Endothelial cell of umbilical vein (primary cell): Measurements from ENCODE around the gene PRG2.
A peak's percentile ranks its signal among the peaks of the same experiment; 100 is the strongest.

ENCODE experiments used
- CTCF ChIP-seq, 2 donors: IDR thresholded peaks; 1 replicate in 1 of 2; 2 replicates in 1 of 2; pipeline ENCODE4 v1.5.1; 2011; ENCODE audit warnings: low read length in 2 of 2, mild to moderate bottlenecking in 2 of 2, moderate library complexity in 2 of 2, control low read depth in 1 of 2, inconsistent platforms in 1 of 2, low read depth in 1 of 2; ENCODE audit not compliant: insufficient read depth in 1 of 2; ENCODE audit errors: extremely low read depth in 1 of 2
- EZH2 ChIP-seq: IDR thresholded peaks from 2 replicates; pipeline ENCODE4 v1.6.1; 2012; ENCODE audit warnings: borderline replicate concordance, low read depth, mild to moderate bottlenecking, moderate library complexity, low read length, inconsistent platforms; ENCODE audit not compliant: severe bottlenecking
- GATA2 ChIP-seq: IDR thresholded peaks from 2 replicates; pipeline ENCODE4 v1.7.0; 2011; ENCODE audit warnings: low read depth, mild to moderate bottlenecking, moderate library complexity, mixed read lengths, low read length; ENCODE audit not compliant: insufficient read length, insufficient read depth
- JUN ChIP-seq: IDR thresholded peaks from 2 replicates; pipeline ENCODE4 v1.6.1; 2011; ENCODE audit warnings: borderline replicate concordance, low read depth; ENCODE audit not compliant: insufficient read length, insufficient read depth
- POLR2A ChIP-seq: IDR thresholded peaks from 2 replicates; pipeline ENCODE4 v1.6.1; 2012; ENCODE audit warnings: low read depth, mild to moderate bottlenecking, control low read depth, low read length
- POLR2AphosphoS5 ChIP-seq: IDR thresholded peaks from 2 replicates; pipeline ENCODE4 v1.6.1; 2012; ENCODE audit warnings: low read depth, mild to moderate bottlenecking, control low read depth, low read length, moderate library complexity; ENCODE audit not compliant: insufficient read depth

DNA sequence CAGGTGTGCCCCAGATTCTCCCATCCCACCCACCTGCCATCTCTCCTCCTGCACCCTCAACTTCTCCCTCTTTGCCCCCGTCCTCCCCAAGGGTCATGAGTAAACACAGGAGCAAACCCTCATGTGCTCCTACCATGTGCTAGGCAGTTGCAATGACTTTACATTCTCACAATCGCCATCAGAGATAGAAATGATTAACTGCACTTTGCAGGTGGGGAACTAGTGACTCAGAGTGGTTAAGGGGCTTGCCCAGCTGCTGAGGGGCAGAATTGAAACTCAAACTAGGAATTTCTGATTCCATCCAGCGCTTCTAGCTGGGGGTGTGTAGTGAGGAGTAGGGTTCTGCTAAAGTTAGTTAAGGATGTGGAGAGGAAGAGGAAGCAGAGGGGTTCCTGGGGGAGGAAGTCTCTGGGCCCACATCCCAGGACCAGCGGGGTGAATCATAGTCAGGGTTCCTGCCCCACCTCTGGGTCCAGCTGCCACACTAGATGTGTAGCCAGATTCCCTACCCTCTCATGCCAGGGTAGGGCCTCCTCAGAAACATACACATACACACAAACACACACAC lies 16.0 kb upstream of the PRG2 start:
- TF ChIP-seq POLR2A (peak; percentile 28), CTCF (IDR thresholded peaks at IDR 0.05; ENCODE audit: extremely low read depth in 1 of 2, insufficient read depth in 1 of 2, low read depth in 1 of 2, low read length in 2 of 2) (no peak), POLR2AphosphoS5 (peak; percentile 86), EZH2 (no peak), JUN (peak; percentile 60), GATA2 (peak; percentile 83)
